CD4-positive, alpha-beta T cell treated with Interleukin-4 for 1 hour (primary cell): Measurements from ENCODE around the gene TMEM131.
A peak's percentile ranks its signal among the peaks of the same experiment; 100 is the strongest.

ENCODE experiments used
- DNase-seq, 2 donors: peaks; one replicate each; pipeline ENCODE4 v3.0.0-alpha.2; 2020 to 2022

Gene TMEM131

DNA sequence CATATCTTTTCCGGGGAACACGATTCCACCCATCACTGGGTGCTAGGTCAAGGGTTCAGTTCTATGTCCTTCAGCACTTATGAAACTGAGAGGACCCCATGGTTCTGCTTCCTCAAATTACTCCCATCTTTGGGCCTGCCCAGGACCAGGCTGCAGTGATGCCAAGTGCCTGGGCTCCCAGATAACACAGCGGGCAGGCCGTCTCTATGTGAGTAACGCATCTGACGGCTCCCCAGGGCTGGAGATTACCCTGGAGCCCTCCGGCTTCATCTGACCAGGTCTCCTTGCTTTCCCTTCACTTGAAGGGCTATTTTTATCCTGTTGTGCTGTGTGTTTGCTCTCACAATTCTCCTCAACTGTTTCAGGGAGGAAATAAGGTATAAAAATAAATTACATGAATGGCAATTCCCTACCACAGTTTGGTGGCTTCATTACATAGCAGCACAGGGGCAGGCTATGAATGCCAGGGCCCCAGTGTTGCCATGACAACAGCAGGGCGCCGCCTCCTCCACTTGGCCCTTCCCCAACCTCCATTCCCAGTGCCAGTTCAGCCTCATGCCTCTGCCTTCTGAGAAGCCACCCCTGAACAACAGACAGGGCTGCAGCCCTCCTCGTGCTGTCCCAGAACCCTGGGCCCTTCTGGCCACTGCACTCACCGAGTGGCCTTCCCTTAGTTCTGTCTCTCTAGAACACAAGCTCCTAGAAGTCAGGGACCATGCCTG, 25.4 kb upstream of the TMEM131 start:
- no peak for DNase-seq

DNA sequence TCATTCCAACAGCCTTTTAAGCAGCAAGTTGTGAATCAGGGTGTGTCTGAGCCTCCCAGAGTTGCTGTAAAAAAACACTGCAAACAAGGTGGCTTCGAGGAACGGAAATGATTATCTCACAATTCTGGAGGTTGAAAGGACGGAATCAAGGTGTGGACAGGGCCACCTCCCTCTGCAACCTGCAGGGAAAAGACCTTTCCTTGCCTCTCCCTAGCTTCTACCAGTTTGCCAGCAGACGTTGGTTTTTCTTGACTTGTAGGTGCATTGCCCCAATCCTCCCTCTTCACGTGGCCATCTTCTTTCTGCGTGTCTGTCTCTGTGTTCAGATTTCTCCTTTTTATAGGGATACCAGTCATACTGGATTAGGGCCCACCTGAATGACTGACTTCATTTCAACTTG, 24.8 kb upstream of the TMEM131 start:
- DNase-seq = no peak

DNA sequence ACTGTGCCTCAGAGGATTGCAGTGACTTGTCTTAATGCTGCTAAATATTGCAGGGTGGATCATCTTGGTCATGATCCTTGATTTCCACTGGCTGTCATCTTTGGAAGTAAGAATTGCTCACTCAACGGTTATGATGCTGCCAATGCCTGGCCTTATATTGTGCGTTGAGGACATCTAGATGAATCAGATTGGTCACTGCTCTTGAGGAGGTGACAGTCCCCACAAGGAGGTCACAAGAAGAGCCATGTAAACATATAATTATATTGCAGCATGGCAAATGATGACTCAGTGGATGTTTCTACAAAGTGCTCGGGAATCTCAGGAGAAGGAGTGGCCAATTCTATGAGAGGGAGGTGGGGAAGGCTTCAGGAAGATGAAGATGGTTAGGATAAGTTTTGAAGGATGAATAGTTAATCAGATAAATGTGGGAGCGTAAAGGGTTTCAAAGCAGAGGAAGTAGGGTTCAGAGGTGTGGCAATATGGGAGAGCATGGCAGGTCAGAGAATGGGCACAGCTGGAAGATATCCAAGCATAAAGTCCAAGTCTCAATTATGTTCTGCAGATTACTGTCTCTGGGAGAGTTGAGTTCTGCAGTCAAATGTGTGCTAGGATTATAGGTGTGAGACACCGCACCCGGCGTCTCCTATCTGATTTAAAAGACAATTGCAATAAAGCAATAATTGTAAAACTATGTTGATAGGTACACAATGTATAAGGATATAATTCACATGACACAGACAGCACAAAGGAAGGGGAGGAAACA, 21.3 kb upstream of the TMEM131 start:
- DNase-seq = no peak

DNA sequence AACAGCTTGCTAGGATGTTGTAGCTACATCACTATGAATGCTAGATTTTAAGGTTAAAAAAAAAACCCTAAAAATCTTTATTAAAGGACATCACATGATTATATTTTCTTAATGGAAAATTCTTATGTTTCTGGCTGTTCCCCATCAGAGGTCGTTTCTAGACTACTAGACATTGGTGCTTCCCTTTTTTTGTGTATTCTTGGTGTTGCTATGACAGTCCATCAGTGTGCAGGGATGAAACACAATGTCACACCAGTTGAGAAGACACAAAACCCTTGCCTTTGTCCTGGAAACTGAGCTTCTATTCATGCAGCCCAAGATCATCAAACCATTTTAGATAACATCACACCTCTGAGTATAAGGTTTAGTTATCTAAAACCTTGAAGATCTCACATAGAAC, 19.9 kb upstream of the TMEM131 start:
- DNase-seq = no peak

DNA sequence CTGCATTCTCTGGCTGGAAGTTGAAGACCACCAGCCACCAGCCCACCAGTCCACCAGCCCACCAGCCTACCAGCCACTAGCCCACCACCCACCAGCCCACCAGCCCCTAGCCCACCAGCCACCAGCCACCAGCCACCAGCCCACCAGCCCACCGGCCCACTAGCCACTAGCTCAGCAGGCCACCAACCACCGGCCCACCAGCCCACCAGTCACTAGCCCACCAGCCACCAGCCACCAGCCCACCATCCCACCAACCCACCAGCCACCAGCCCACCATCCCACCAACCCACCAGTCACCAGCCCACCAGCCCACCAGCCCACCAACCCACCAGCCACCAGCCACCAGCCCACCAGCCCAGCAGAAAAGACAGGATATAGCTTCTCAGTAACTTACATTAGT, 18.6 kb upstream of the TMEM131 start:
- no peak for DNase-seq

DNA sequence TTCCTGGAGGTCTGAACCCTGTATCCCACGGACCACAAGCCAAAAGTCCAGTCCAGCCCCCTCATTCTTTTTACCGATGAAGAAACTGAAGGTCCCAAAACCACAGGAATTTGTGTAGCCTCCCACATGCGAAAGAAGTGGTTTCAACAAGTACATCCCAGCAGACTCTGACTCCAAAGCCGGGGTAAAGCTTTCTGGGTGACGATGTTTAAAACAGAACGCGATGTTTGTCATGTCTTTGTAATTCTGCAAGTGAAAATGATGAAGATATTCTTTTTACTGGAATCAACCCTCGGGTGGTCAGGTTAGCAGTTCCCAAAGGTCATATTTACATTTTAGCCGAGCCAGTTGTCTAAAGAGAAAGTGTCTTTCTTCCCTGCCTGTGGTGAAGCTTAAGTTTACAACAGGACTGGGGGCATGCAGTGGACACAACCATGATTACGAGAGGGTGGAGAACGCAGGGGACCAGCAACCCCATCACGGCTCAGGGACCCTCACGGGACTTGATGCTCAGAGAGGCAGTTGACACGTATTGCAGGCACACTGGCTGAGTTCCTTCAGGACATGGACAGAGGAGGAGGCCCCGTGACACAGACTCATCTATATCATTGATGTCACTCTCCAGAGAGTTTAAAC, 17.8 kb upstream of the TMEM131 start:
- DNase-seq = no peak

DNA sequence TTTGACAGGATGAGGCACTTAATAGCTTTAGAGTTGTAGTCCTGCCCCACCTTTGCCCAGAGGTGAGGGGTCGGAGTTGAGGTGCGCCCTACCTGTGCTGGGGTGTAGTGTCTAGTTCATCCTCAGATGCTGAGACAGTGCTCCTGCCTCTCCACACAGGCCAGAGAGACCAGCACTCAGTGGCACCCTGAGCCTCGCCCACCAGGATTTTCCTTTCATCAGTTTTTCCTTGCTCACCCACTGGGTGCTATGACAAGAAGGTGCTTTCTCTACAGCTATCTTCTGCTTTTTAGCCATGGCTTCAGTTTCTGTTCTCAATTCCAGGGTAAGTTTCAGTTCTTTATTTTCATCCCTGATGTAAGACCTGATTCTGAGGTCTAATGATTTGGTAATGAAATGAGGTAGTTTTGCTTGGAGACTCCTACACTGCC, 16.8 kb upstream of the TMEM131 start:
- peak; percentile 30 to 68 for DNase-seq

DNA sequence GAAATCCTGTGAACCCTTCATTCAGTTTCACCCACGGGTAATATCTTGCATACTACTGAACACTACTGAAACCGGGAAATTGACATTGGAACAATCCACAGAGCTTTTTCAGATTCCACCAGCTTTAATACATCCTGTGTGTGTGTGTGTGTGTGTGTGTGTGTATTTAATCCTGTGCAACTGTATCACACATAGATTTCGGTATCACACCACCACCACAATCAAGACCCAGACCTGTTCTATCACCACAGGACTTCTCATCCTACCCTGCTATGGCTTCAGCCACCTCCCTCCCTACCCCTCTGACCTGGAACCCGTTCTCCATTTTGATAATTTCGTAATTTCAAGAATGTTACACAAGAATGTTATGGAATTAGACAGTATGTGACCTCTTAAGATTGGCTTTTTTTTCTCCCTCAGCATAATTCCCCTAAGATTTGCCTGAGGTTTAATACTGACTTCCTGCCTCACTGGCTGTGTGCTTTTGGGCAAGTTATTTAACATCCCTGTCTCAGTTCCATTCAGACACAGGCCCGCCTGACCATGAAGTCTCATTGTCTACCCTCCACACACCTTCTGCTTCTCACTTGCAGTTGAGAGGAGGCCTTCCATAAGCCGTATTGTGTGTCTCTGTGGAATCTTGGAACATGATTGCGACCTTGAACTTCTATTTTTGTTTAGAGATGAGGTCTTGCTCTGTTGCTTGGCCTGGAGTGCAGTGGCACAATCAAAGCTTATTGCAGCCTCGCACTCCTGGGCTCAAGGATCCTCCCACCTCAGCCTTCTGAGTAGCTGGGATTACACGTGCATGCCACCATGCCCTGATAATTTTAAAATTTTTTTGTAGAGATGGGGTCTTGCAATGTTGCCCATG, 14.4 kb upstream of the TMEM131 start:
- no peak for DNase-seq

DNA sequence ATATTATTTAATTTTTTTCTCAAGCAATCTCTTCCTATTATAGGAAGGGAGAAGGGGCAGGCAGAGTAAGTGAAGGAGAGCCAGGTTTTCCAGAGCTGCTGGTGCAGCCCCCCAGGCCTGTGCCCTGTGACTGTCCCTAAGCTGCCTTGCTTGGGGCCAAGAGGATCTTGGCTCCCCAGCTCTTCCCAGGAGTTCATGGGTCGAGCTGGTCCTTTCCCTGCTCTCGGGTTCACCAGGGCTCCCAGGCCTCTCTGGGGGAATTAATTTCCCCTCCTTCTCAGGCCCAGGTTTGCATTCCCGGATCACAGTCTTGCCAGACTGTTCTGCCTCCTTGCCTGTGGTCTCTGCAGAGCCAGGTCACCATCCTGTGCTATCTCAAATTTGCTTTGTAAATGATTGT, 12.7 kb upstream of the TMEM131 start:
- no peak for DNase-seq

DNA sequence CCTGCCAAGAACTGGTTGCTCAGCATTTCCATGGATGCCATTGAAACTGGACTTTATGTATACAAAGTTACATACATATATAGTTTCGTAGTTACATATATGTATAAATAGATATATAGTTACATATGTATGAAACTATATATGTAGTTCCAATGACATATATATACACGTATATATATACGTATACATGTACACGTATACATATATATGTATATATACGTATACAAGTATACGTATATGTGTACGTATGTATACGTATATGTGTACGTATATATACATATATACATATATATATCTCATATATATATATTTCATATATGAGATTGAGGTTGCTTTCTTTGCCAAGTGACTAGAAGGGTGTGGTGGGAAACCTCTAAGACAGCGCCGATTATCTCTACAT, 10.6 kb upstream of the TMEM131 start:
- no peak for DNase-seq

DNA sequence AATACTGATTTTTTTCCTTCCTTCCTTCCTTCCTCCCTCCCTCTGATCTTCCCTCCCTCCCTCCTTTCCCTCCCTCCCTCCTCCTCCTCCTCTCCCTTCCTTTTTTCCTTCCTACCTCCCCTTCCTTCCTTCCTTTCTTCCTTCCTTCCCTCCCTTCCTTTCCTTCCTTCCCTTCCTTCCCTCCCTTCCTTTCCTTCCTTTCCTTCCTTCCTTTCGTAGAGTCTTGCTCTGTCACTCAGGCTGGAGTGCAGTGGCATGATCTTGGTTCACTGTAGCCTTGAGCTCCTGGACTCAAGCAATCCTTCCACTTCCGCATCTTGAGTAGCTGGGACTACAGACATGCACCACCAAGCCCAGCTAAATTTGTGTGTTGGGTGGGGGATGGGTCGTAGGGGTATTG, 8.9 kb upstream of the TMEM131 start:
- DNase-seq = no peak

DNA sequence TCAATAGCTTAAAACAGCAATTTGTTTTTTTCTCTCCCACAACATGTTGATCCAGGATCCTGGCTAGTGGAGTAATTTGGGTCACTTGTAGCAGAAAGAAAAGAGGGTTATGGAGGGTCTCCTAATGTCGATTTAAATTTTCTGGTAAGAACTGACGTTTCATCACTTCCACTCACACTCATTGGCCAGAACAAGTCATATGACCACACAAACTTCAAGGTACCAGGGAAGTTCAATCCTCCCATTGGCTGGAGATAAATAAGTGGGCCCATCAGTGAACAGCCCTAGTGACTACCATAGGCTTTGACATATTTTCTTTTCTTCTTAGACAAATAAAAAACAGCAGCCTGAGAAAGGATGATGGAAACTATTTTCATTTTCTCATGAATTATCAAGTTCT, 8.3 kb upstream of the TMEM131 start:
- no peak for DNase-seq

DNA sequence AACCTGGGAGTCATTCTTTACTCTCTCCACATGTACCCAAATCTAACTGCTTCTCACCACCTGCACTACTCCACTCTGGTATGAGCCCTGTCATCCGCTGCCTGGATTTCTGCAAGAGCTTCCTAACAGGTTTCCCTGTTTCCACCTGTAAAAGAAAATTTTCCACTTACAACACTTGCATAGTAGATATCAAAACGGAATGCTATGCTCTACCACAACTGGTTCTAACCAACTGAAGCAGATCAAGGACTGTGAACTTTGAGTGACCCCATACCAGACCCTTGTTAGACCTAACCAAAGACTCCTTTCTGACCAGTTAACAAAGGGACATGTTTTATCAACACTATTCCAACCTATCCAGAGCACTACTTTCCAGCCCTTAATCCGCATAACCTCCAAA, 3.8 kb upstream of the TMEM131 start:
- DNase-seq = no peak

DNA sequence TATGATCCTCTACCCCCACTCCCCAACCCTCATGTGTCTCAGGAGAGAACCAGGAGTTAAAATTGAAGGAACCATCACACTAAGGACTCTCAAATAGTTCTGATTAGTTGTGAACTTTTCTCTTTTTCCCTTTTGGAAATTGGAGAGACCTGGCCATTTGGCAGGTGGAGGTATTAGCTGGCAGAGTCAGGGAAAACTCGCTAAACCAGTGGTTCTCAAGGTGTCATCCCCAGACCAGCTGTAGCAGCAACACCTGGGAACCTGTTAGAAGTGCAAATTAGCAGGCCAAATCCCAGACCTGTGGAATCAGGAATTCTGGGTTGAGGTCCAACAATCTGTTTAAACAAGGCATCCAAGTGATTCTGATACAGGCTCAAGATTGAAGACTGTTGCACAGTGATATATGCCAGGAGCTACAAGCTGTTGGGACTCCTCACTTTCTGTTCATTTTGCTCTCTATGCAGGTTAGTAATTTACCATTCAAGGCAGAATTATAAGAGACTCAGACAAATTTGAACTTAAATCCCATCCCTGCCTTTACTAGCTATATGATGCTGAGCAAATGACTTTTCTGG, 2.8 kb upstream of the TMEM131 start:
- no peak for DNase-seq

DNA sequence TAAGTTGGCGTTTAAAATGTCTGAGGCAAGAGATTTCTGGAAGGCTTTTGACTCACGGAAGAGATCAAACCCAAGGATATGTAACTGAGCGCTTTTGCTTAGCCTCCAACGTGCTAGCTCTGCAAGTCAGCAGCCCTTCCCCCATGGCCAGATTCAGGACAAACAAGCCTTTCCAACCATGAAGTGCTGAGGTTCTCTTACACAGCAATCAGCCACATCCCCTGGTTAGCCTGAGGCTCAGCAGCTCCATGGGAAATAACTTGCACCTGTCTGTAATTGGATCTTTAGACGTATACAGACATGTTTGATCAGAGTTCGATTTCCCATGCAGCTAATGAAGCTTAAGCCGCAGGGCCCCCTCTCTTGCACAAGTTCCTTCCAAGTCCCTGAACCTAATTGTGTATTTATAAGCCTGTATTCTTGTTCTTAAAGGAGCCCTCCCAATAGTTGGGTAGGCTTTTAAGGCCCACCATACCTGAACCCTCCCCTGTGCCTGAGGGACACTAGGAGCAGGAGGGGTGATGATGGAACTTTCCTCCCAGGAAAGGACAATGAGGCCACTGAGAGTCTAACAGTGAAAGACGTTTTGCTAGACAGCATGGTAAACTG, 2.1 kb upstream of the TMEM131 start:
- no peak for DNase-seq

DNA sequence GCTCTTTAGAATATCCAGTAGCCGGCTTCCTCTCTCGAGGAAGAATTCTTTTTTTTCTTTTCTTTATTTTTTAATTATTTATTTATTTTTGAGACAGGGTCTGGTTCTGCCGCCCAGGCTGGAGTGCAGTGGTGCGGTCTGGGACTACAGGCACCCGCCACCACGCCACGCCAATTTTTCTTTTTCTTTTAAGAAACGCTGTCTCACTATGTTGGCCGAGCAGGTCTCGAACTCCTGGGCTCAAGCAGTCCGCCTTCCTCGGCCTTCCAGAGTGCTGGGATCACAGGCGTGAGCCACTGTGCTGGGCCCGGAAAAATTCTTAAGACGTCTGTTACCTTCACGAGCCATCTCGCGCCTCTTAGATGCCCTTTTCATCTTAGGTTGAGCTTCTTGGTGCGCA, 931 bp upstream of the TMEM131 start:
- DNase-seq = no peak

DNA sequence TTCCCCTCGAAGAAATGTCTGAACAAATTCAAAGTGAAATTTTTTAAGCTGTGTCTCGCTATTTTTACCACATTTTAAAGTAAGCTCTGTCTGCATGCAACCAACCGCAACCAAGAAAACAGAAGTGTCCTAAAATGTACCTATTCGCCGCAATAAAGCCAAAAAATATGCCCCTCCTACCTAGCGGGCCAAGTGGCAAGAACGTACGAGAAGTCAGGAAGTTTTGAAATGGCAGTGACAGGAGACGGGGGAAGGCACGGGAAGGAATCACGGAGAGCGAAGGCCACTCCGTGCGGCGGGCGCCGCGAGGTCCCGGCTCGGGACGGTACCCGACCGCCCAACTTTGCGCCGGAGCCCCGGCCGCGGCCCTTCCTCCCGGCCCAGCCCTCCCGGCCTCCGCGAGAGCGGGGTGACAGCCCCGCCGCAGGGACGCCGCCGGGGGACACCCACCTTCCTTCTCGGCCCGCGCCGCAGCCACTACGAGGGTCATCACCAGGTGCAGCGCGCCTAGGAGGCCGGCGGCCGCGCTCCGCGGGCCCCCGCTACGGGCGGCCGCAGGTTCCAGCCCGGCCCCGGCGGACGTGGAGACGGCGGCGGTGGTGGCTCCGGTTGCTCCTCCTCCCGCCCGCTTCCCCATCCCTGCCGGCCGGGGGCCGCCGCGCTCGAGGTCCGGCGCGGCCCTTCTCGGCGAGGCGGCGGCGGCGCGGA, 568 bp downstream of the TMEM131 start:
- DNase-seq = peak; percentile 60 to 63

DNA sequence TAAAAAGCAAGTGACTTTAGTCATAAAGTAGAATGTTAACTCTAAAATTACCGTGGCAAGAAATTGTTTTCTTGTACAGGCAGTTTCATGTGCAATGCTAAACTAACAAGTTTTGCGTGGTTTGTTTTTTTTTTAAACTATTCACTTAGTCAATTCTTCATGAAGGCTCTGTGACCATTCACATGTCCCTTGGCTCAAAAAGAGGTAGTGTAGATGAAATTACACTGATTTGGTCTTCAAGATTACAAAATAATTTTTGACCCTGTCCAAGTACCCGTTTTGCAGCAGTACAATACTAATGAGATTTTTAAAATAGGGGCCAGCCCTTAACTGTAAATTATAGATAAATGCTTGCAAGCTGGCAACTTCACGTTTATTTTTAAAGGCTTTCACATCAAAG, 1.3 kb downstream of the TMEM131 start:
- DNase-seq = no peak

DNA sequence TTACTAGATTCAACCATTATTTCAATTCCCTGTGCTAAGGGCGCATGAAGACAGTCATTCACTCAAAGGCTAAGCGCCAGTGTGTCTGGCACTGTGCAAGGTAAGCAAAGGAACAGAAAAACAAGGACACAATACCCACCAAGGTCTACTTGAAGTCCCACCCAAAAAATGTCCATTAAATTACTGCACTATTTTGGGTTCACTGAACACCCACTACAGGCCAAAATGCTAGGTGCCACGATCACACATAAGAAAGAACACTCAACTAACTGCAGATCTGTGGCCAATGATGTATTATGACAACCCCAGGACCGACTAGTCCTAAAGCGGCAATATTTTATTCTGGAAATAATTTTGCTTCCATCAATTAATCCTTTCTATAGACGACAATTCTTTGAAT, 1.8 kb downstream of the TMEM131 start:
- no peak for DNase-seq

DNA sequence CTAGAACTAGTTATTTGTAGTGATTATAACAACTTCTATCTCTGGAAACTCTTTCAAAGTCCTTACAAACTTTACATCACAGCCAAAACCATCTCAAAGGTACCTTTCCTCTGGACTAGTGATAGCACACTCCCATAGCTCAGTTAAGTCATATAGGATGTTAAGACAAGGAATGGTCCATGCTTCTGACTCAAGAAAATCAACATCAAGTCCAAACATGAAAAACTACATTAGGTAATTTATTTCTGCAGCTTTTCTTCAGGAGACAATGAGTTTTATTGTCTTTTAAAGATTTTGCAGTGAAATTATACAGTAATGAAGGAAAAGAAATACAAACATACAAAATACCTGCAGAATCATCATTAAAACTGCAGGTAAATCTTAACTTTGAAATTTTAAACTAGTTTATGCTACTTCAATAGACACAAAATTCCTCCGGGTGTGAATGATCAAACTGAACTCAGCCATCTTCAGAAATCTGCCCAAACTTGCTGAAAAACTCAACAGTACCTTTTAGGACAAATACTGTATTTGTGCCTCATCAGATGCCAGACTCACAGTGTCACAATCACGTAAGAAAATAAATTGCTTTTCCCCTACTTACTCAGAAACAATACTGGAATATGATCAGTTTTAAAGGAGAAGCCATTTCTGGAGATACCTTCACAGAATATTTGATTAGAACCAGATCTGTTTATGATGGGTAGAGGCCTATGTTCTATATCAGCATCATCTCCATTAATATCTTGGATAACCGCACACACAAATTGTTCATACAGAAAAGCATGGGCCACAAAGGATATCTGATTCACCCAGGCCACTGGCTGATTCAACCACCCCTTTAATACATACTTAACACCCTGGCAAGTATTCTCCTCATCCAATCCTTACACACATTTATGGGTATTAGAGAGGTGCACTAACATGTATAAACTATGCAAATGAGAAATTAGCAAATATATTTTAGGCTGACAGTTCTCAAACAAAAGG, 2.6 kb downstream of the TMEM131 start:
- no peak for DNase-seq
